Chondrocyte (in vitro differentiated cells): ENCODE data around the gene DOK7. TPM values are rescaled to one million over a fixed set of nuclear protein-coding genes. Genes with fewer than 3 reads are reported as not detected.

Experiments used
- DNase-seq: peaks from one replicate; pipeline ENCODE4 v3.0.0; 2021; ENCODE audit warnings: mixed read lengths, low spot score
- H3K27ac Mint-ChIP-seq: one replicate; pipeline ENCODE4 v1.8.0; 2021; ENCODE audit warnings: mild to moderate bottlenecking, moderate library complexity, mixed read lengths; ENCODE audit not compliant: unreplicated experiment
- H3K27me3 Mint-ChIP-seq: 2 replicates; pipeline ENCODE4 v1.8.0; 2021; ENCODE audit warnings: low read depth, mixed read lengths
- H3K36me3 Mint-ChIP-seq: 2 replicates; pipeline ENCODE4 v1.8.0; 2021; ENCODE audit warnings: low read depth, mixed read lengths
- H3K4me1 Mint-ChIP-seq: 2 replicates; pipeline ENCODE4 v1.8.0; 2021; ENCODE audit warnings: low read depth, mild to moderate bottlenecking, mixed read lengths
- H3K4me3 Mint-ChIP-seq: one replicate; pipeline ENCODE4 v1.8.0; 2021; ENCODE audit warnings: mild to moderate bottlenecking, moderate library complexity, mixed read lengths; ENCODE audit not compliant: unreplicated experiment
- H3K9me3 Mint-ChIP-seq: 2 replicates; pipeline ENCODE4 v1.8.0; 2021; ENCODE audit warnings: low read depth, mixed read lengths
- total RNA-seq: library from RNA; stranded (reverse); gene quantifications from 3 replicates; pipeline ENCODE4 v1.2.1, GENCODE V29; 2021
- TF ChIP-seq, protein P1 (sequence below): fragments of 200-600 bp; sonication (generic); IDR thresholded peaks from 2 replicates; pipeline ENCODE4 v1.5.0; 2021; ENCODE audit warnings: antibody characterized with exemption, mild to moderate bottlenecking, moderate library complexity

DOK7 gene
- total RNA-seq, 1 donor from 2014 or later: 0.37 TPM

- peaks cover 5% of the 10 kb centered on the region for H3K36me3 Mint-ChIP-seq
These were observed 39.7 kb upstream of the DOK7 start for GRCh38 chr4:3423406-3423805.

GRCh38 chr4:3423952-3424351 is 39.2 kb upstream of the DOK7 start:
- no peaks in the 10 kb centered on the region for H3K9me3 Mint-ChIP-seq
- no peaks in the 10 kb centered on the region for H3K27me3 Mint-ChIP-seq
- H3K4me3 Mint-ChIP-seq: no peak overlapping the region
- DNase-seq: no peak
- H3K36me3 Mint-ChIP-seq: peaks cover 5% of the 10 kb centered on the region
- no peaks in the 10 kb centered on the region for H3K4me1 Mint-ChIP-seq
- TF ChIP-seq, protein P1, sequence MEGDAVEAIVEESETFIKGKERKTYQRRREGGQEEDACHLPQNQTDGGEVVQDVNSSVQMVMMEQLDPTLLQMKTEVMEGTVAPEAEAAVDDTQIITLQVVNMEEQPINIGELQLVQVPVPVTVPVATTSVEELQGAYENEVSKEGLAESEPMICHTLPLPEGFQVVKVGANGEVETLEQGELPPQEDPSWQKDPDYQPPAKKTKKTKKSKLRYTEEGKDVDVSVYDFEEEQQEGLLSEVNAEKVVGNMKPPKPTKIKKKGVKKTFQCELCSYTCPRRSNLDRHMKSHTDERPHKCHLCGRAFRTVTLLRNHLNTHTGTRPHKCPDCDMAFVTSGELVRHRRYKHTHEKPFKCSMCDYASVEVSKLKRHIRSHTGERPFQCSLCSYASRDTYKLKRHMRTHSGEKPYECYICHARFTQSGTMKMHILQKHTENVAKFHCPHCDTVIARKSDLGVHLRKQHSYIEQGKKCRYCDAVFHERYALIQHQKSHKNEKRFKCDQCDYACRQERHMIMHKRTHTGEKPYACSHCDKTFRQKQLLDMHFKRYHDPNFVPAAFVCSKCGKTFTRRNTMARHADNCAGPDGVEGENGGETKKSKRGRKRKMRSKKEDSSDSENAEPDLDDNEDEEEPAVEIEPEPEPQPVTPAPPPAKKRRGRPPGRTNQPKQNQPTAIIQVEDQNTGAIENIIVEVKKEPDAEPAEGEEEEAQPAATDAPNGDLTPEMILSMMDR: no peak
- no peak overlapping the region for H3K27ac Mint-ChIP-seq

More at GRCh38 chr4:3423406-3423805, 39.7 kb upstream of the DOK7 start:
- TF ChIP-seq, protein P1: no peak
- no peak overlapping the region for H3K4me3 Mint-ChIP-seq
- H3K27ac Mint-ChIP-seq: no peak overlapping the region
- H3K4me1 Mint-ChIP-seq: no peaks in the 10 kb centered on the region
- H3K27me3 Mint-ChIP-seq: no peaks in the 10 kb centered on the region
- H3K9me3 Mint-ChIP-seq: no peaks in the 10 kb centered on the region
- DNase-seq: no peak

- H3K4me3 Mint-ChIP-seq: no peak overlapping the region
- TF ChIP-seq, protein P1: no peak
- no peaks in the 10 kb centered on the region for H3K9me3 Mint-ChIP-seq
- no peaks in the 10 kb centered on the region for H3K27me3 Mint-ChIP-seq
- DNase-seq: no peak
- peaks cover 8% of the 10 kb centered on the region for H3K36me3 Mint-ChIP-seq
- H3K27ac Mint-ChIP-seq: no peak overlapping the region
- H3K4me1 Mint-ChIP-seq: no peaks in the 10 kb centered on the region
These were observed 38.5 kb upstream of the DOK7 start for GRCh38 chr4:3424522-3425095.

DNA sequence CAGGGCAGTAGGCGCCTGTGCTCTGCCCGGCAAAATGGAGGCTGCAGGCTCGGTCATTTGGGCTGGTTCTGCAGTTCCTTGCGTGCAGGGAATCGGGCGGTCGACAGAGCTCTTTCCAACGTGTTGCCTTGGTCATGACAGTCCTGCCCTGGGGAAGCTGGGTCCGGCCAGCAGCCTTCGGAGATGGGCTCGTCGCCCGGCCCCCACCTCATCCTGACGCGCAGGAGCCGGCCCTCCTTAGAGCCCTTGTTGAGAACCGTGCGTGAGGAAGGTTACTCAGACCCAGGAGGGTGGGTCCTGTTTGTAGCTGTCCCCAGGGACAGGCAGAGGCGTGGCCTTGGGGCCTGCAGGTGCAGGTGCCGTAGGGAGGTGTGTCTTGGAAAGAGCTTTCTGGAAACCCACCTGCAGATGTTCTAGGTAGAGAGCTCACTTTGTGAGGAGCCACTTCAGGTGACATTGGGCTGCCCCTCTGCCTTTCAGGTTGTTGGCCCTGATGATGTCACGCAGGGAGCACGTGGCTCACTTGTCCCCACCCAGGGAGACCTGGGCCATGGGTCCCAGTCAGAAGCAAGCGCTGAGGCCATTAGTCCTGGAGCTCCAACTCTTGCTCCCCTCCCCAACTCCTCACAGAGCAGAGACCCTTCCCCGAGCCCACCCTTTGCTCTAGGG is 36.5 kb upstream of the DOK7 start:
- DNase-seq: no peak
- Mint-ChIP-seq H3K4me3 (no peak overlapping the region), H3K27me3 (no peaks in the 10 kb centered on the region), H3K4me1 (no peaks in the 10 kb centered on the region), H3K36me3 (peaks cover 9% of the 10 kb centered on the region), H3K27ac (no peak overlapping the region), H3K9me3 (no peaks in the 10 kb centered on the region)
- TF ChIP-seq, protein P1: no peak

GRCh38 chr4:3427134-3427476 is 36.0 kb upstream of the DOK7 start:
- Mint-ChIP-seq H3K4me1 (no peaks in the 10 kb centered on the region), H3K36me3 (peaks cover 9% of the 10 kb centered on the region), H3K27ac (no peak overlapping the region), H3K27me3 (no peaks in the 10 kb centered on the region), H3K9me3 (no peaks in the 10 kb centered on the region), H3K4me3 (no peak overlapping the region)
- DNase-seq: no peak
- TF ChIP-seq, protein P1: no peak
